Stimulated activated CD8-positive, alpha-beta memory T cell treated with anti-CD3 and anti-CD28 coated beads, Interleukin-4, amount 100 ng/mL, for 48 hours (primary cell): ENCODE results near the gene LRRC4.

ENCODE experiments used
- DNase-seq: peaks from one replicate; pipeline ENCODE4 v3.0.0-alpha.2; 2020

LRRC4 gene

GRCh38 chr7:128030654-128031611 is at the start of gene LRRC4:
TSS of gene LRRC4 (minus strand) at chr7:128031437. CDS start at chr7:128030640, 797 bp downstream.
- DNase-seq = peak; percentile 56

DNA sequence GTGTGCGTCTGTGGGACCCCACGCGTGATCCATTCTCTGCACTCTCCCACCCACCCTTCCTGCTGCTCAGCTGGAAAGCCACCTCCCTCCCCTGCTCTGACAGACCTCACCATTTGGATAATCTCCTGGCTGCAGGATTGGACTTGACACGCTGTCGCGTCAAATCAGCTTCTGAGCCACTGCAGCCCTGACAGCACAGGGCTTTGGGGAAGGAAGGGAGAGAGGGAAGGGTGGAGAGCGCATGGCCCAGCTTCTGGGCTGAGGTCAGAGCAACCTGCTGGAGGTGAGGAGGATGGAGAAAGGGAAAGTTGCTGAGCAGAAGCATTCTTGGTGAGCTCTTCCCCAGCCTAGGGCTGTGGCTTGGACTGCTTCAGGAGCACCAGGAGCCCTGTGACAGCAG is 48.9 kb upstream of the LRRC4 start:
- DNase-seq = no peak

DNA sequence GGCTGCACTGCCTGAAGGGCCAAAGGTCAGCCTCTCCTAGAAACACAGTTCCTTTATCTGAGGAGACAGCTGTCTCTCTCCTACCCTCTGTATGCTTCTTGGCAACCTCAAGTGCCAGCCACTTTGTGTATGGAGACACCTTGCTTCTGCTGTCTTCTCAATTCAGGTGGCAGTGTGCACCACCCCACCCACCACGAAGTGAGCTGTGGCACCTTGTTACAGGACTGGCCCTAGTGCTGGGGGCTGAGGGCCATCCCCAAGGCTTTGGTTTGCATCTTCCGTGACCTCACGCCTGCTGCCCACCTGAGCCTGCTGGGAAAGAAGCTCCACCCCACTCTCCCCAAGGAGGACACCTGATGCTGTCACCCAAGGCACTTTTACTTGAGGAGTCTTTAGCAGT is 47.1 kb upstream of the LRRC4 start:
- no peak for DNase-seq

GRCh38 chr7:128076796-128077271 is 45.6 kb upstream of the LRRC4 start:
- no peak for DNase-seq

- DNase-seq = no peak
Measured at GRCh38 chr7:128076196-128076795, 45.1 kb upstream of the LRRC4 start.

- no peak for DNase-seq
Measured at GRCh38 chr7:128075242-128076095, 44.2 kb upstream of the LRRC4 start.

GRCh38 chr7:128074736-128075135 is 43.5 kb upstream of the LRRC4 start:
- no peak for DNase-seq

- no peak for DNase-seq
Measured at GRCh38 chr7:128074336-128074735, 43.1 kb upstream of the LRRC4 start.

GRCh38 chr7:128073671-128074310 is 42.6 kb upstream of the LRRC4 start:
- no peak for DNase-seq

DNA sequence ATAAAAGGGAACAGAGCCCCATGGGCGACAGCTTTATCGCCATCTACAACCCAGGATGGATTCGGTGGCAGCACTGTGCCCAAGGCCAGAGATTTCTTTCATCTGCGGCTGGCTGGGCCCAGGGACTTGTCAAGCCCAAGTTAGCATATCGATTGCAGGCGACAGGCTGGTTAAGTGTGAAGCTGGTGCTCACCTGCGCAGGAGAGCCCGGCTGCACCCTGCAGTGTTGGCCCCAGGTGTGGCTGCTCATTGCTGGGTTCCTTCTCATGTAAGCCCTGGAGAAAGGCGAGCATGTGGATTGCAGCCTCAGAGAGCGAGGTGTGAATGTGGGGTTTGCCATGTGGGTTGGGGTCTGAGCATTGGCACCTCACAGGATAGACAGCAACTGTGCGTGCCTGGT is 40.6 kb upstream of the LRRC4 start:
- no peak for DNase-seq

DNA sequence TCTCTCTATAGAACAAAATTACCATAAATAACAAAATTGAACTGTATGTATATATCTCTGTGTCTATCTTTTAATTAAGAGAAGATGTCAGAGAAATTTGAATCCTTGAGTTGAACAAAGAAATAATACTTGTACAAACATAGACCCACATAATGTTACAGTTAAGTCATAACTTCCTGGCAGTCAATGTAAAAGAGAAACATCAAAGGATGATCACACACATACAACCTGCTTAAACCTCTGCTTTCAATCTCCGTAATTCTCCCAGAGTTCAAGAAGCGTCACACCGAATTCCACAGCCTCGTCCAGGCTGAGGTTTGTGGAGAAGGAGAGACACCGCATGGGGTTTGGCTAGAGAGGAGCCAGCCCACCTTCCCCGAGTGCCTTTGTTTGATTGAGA is 40.1 kb upstream of the LRRC4 start:
- no peak for DNase-seq

- DNase-seq = no peak
Measured at GRCh38 chr7:128069373-128070364, 38.4 kb upstream of the LRRC4 start.

- DNase-seq = no peak
Measured at GRCh38 chr7:128068785-128069184, 37.5 kb upstream of the LRRC4 start.

DNA sequence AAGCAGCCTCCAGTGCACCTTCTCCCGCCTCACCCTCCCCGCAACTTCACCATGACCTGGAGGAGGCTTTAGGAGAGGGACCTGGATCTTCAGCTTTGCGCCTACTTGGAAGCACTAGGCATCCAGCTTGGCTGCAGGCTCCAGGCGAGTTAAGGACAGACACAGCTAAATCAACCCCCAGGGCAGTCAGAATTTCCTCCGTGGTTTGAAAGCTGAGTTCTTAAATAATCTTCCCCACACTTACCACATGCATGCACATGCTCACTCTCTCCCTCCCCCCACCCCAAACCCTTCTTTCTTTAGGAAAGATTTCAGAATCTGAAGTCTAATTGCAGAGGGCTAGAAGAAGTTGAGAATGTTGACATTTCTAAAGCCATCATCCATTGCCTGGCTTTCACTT is 36.7 kb upstream of the LRRC4 start:
- no peak for DNase-seq

- DNase-seq = no peak
Measured at GRCh38 chr7:128066858-128067257, 35.6 kb upstream of the LRRC4 start.

DNA sequence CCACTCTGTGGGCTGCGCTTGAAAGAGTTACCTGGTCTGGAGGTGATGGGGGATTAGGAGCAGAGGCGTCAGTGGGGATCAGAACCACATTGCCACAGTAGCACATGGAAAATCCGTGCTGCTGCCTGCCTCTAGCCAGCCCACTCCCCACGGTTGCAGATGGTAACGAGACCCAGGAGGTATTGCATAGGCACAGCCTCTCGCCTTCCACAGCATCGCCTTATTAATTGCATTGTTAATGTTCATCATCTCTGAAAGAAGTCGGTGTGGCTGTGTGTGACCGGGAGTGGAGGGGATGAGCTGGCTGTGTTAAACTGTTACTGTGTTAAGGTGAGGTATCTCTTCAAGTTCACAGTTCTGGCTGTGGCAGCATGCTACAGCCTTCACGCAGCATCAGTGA is 35.2 kb upstream of the LRRC4 start:
- no peak for DNase-seq

DNA sequence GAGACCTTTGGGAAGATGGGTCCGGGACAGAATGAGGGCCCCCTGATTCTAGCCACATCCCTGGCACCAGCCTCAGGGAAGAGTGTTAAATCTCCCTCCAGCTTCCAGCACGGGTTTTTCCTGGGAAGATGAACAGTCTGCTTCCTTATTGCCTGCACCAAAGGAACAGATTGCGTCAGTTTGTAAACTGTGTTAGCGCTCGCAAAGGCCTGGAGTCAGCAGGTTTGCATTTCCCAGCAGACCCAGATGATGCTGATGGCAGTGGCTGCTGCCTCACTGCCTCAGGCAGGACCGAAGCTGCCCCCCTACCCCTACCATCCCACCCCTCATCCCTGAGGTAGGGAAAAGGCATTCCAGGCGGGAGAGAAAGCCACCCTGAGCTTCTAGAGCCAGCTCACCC is 34.6 kb upstream of the LRRC4 start:
- DNase-seq = no peak

DNA sequence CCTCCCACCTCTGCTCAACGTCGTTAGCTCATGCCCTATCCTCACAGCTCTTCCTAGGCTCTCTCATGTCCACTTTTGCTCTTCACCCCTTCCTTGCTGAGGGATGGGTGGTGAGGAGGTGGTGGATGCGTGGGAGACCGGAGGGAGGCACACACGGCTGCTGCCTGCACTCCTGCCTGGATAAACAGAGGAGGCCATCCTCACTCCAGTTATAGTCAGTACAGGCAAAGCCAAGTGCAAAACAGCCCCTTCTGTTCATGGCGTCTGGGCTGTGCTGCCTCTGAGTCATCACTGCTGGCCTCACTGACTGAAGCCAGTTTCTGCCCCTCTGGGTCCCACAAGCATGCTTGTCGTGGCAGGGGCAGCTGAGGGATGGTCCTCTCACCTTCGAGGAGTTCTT is 31.9 kb upstream of the LRRC4 start:
- DNase-seq = no peak

DNA sequence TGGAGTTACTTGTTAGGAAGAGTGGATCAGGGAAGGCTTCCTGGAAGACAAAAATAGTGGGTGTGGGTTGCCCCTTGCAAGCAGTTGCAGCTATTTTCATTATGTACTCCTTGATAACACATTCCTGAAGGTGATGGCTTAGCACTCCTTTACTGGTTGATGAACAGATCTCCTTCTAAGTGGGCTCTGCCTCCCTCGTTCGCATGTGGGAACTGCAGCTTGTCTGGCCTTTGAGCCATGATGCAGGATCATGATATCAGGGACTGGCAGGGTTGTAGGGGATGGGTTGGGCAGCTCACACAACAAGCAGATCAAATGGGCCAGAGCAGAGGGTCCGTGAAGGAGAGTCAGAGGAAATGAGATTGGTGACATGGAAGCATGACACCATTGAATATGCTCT is 28.8 kb upstream of the LRRC4 start:
- no peak for DNase-seq

- no peak for DNase-seq
Measured at GRCh38 chr7:128059143-128059988, 28.1 kb upstream of the LRRC4 start.
